Tibial nerve (tissue), 4 donors: ENCODE results near the gene TSC22D4. TPM values are rescaled to one million over a fixed set of nuclear protein-coding genes. Genes with fewer than 3 reads are reported as not detected.

Experiments
- DNase-seq, 2 donors: peaks; one replicate each; pipeline ENCODE4 v3.0.0-alpha.2; 2019; ENCODE audit warnings: low spot score in 2 of 2
- H3K27ac ChIP-seq, 4 donors: fragments of 200-600 bp; sonication (generic) in 3 of 4; one replicate each; pipeline ENCODE4 v1.5.1; 2017 to 2019; ENCODE audit warnings: mild to moderate bottlenecking in 1 of 4
- H3K27me3 ChIP-seq, 2 donors: fragments of 200-600 bp; sonication (generic) in 1 of 2; one replicate each; pipeline versions ENCODE4 v1.5.1 to v1.6.0; 2017 to 2019
- H3K36me3 ChIP-seq, 3 donors: fragments of 200-600 bp; sonication (generic); one replicate each; pipeline ENCODE4 v1.5.1; 2018 to 2019
- H3K4me1 ChIP-seq, 4 donors: fragments of 200-600 bp; sonication (generic) in 3 of 4; one replicate each; pipeline ENCODE4 v1.5.1; 2017 to 2019
- H3K4me3 ChIP-seq, 4 donors: fragments of 200-600 bp; sonication (generic) in 3 of 4; one replicate each; pipeline ENCODE4 v1.5.1; 2017 to 2019; ENCODE audit warnings: mild to moderate bottlenecking in 1 of 4, moderate library complexity in 1 of 4
- H3K9me3 ChIP-seq, 4 donors: fragments of 200-600 bp; sonication (generic) in 3 of 4; one replicate each; pipeline ENCODE4 v1.5.1; 2017 to 2019
- EP300 ChIP-seq, 2 donors: sonication (generic); formaldehyde crosslinking; IDR thresholded peaks; one replicate each; pipeline ENCODE4 v1.6.1; 2017; ENCODE audit warnings: antibody characterized with exemption in 2 of 2, mild to moderate bottlenecking in 1 of 2
- POLR2A ChIP-seq, 2 donors: fragments of 450-650 bp; IDR thresholded peaks; one replicate each; pipeline ENCODE4 v1.6.1; 2017; ENCODE audit warnings: antibody characterized with exemption in 2 of 2, mild to moderate bottlenecking in 2 of 2, moderate library complexity in 2 of 2
- WGBS, 2 donors: methylation state at CpG; one replicate each; pipeline ENCODE4 v1.1.5; 2018; 5-methylcytosine and 5-hydroxymethylcytosine counted together
- total RNA-seq, 4 donors: library from RNA; depleted of rRNA; stranded (reverse); fragments of >200 nt; gene quantifications; one replicate each; pipeline ENCODE4 v1.1.0, GENCODE V29; 2016
- TF ChIP-seq, protein P1 (sequence below), 5 experiments: fragments of 200-600 bp in 3 of 5; fragments of 450-650 bp in 2 of 5; sonication (generic) in 3 of 5; IDR thresholded peaks; one replicate each; pipeline ENCODE4 v1.5.1; 2016 to 2019; ENCODE audit warnings: antibody characterized with exemption in 5 of 5, mild to moderate bottlenecking in 3 of 5, moderate library complexity in 2 of 5

TSC22D4 gene
- total RNA-seq, 4 donors from 2014 or later: 154 to 224 (median 188) TPM

DNA sequence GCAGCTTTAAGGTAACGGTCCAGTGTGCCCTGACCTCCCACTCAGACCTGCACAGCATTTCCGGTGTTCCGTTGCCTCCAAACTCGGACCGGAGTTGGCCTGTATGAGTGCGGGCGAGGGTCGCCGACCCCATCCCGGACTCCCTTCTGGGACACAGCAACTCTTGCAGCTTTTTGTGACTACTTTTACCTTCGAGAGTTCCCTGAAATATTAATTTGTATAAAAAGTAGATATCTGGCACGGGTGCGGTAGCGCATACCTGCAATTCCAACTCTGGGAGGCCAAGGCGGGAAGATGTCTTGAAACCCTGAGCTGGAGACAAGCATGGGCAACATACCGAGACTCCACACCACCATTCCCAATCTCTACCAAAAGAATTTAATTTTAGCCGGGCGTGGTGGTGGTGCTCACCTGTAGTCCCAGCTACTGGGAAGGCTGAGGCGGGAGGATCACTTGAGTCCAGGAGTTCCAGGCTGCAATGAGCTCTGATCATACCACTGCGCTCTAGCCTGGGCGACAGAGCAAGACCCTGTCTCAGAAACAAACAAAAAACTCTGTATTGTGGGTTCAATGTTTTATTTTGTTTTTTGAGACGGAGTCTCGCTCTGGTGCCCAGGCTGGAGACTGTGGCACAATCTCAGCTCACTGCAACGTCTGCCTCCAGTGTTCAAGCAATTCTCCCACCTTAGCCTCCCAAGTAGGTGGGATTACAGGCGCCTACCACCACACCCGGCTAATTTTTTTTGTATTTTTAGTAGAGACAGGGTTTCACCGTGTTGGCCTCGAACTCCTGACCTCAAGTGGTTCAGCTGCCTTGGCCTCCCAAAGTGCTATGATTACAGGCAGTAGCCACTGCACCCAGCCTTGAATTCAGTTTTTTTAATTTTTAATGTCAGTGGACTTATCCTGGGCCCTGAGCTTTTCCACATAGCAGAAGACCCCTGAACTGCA, 41.6 kb downstream of the TSC22D4 start:
- H3K27ac ChIP-seq: peak overlapping the region in 3 of 4 donors; percentile 96 to 98 (median 98)
- no peak for DNase-seq
- H3K27me3 ChIP-seq: no peaks in the 10 kb centered on the region
- WGBS, 2 donors: 89 to 91% methylated on average over 28 of the region's 28 CpGs
- H3K9me3 ChIP-seq: no peaks in the 10 kb centered on the region
- H3K4me1 ChIP-seq: peaks cover 0 to 29% (median 12%) of the 10 kb centered on the region in 4 donors
- H3K4me3 ChIP-seq: peak overlapping the region in 1 of 4 donors; percentile 89
- TF ChIP-seq EP300 (IDR thresholded peaks at IDR 0.05) (no peak), POLR2A (IDR thresholded peaks at IDR 0.05) (no peak)
- TF ChIP-seq, protein P1, sequence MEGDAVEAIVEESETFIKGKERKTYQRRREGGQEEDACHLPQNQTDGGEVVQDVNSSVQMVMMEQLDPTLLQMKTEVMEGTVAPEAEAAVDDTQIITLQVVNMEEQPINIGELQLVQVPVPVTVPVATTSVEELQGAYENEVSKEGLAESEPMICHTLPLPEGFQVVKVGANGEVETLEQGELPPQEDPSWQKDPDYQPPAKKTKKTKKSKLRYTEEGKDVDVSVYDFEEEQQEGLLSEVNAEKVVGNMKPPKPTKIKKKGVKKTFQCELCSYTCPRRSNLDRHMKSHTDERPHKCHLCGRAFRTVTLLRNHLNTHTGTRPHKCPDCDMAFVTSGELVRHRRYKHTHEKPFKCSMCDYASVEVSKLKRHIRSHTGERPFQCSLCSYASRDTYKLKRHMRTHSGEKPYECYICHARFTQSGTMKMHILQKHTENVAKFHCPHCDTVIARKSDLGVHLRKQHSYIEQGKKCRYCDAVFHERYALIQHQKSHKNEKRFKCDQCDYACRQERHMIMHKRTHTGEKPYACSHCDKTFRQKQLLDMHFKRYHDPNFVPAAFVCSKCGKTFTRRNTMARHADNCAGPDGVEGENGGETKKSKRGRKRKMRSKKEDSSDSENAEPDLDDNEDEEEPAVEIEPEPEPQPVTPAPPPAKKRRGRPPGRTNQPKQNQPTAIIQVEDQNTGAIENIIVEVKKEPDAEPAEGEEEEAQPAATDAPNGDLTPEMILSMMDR (IDR thresholded peaks at IDR 0.05): no peak
- H3K36me3 ChIP-seq: peaks cover 0 to 24% (median 7%) of the 10 kb centered on the region in 3 donors

DNA sequence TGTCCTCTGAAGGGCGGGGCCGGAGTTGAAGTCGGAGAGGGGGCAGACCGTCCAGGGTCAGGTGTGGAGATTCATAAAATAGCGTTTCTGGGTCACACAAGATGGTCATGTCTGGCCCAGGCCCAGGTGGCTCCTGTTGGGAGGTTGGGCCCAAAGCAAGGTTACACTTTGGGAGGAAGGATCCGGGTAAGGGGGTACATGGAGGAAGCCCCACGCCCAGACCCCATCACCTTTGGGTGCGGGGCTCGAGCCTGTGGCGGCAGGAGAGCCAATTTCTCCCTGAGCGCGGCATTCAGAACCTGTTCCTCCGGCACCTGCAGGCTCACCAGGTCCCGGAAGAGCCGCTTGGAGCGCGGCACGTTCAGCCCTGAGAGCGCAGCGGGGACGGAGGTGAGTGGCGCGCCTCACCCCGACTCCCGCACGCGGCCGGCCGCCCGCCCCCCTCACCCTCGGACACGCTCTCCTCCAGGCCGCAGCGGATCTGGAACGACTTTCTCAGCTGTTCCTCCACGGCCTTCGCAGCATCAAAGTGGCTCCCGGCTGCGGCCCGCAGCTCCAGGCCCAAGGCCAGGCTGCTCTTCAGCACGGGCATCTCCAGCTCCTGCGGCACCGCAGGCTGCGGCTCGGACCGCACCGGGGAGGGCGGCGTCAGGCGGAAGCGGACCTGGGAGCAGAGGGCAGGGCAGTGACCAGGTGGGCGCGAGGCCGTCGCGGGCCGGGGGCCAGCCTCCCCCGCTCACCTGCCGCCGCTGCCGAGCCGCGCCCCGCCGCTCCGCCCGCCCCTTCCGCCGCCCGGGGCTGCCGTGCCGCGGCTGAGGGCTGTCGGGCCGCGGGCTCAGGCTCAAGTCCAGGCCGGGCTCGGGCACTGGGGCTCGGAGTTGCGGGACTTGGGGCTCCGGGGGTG, 43.4 kb downstream of the TSC22D4 start:
- Histone ChIP-seq H3K4me3 (peak overlapping the region; percentile 60 to 92 (median 81)), H3K36me3 (peaks cover 0 to 39% (median 7%) of the 10 kb centered on the region in 3 donors), H3K27ac (peak overlapping the region; percentile 82 to 98 (median 97)), H3K9me3 (no peaks in the 10 kb centered on the region), H3K4me1 (peaks cover 0 to 47% (median 27%) of the 10 kb centered on the region in 4 donors), H3K27me3 (no peaks in the 10 kb centered on the region)
- no peak for DNase-seq
- TF ChIP-seq, protein P1 (IDR thresholded peaks at IDR 0.05): peak in 1 of 5 experiments; percentile 7
- TF ChIP-seq POLR2A (IDR thresholded peaks at IDR 0.05): no peak
- 8 to 14% methylated on average over 15 to 28 of the region's 81 CpGs for WGBS, 2 donors

DNA sequence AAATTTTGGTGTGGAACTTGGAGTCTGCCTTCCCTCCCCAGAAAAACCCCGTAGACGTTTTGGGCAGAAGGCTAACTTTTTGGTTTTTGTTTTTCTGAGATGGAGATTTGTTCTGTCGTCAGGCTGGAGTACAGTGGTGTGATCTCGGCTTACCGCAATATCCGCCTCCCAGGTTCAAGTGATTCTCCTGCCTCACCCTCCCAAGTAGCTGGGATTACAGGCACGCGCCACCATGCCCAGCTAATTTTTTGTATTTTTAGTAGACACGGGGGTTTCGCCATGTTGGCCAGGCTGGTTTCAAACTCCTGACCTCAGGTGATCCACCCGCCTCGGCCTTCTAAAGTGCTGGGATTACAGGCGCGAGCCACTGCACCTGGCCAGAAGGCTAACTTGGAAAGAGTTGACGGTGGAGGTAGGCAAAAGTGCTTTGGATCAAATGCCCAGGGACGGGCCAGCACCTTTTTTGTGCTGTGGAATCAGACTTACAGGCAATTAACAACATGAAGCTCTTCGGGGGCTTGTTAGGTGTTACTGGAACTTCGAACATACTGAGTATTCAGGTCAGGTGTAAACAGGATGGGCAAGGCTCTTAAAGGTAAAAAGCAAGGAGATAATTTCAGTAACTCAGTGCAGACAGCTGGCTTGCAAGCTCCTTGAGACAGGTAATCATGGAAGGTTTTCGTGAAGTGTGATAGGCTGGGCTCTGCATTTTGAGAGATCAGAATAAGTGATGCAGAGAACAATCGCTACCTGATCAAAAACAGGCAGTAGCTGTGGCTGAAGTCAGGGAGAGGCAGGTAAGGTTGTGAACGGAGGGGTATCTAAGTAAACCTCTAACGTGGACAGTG, 44.5 kb downstream of the TSC22D4 start:
- TF ChIP-seq, protein P1 (IDR thresholded peaks at IDR 0.05): no peak
- TF ChIP-seq EP300 (IDR thresholded peaks at IDR 0.05) (no peak), POLR2A (IDR thresholded peaks at IDR 0.05) (no peak)
- H3K27me3 ChIP-seq: no peaks in the 10 kb centered on the region
- peaks cover 0 to 39% (median 7%) of the 10 kb centered on the region in 3 donors for H3K36me3 ChIP-seq
- no peaks in the 10 kb centered on the region for H3K9me3 ChIP-seq
- H3K27ac ChIP-seq: peak overlapping the region in 3 of 4 donors; percentile 96 to 98 (median 98)
- peak overlapping the region in 2 of 4 donors; percentile 73 to 92 for H3K4me3 ChIP-seq
- H3K4me1 ChIP-seq: peaks cover 0 to 51% (median 30%) of the 10 kb centered on the region in 4 donors
- no peak for DNase-seq
- 81 to 85% methylated on average over 22 of the region's 22 CpGs for WGBS, 2 donors

DNA sequence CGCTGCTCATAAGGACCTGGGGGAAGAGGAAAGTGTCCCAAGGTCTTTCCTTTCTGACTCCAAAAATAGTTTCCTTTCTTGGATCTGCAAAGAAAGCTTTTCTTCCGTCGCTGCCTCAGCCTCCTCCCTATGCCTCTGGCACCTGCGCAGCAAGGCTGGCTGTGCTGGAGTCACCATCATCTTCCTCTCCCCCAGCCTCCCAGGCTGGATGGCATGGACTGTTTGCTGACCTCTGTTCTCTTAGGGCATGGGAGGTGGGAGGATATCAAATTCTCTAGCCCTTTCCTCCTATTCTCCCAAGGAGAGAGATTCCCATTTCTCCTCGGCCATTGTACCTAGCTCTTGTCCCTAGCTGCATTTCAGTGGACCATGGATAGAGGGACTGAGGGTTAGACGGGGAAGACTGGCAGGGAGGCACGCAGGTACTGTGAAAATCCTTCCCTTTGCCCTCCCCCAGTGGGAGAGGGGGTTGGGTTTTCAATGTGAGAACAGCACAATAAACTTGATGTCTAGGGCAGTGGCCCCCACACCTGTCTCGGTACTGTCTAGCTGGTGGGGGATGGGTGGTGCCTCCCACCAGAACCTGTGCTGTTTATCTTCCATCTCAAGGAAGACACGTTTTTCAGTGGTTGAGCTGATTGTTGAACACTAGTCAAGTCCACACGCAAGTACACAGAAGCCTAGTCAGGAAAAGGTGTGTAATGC, 45.3 kb downstream of the TSC22D4 start:
- TF ChIP-seq EP300 (IDR thresholded peaks at IDR 0.05): no peak
- TF ChIP-seq POLR2A (IDR thresholded peaks at IDR 0.05): no peak
- TF ChIP-seq, protein P1 (IDR thresholded peaks at IDR 0.05): no peak
- Histone ChIP-seq H3K9me3 (no peaks in the 10 kb centered on the region), H3K4me3 (no peak overlapping the region), H3K4me1 (peaks cover 0 to 51% (median 30%) of the 10 kb centered on the region in 4 donors), H3K36me3 (peaks cover 0 to 39% (median 7%) of the 10 kb centered on the region in 3 donors), H3K27ac (peak overlapping the region in 2 of 4 donors; percentile 25 to 30), H3K27me3 (no peaks in the 10 kb centered on the region)
- DNase-seq: no peak
- 68 to 78% methylated on average over 10 of the region's 10 CpGs for WGBS, 2 donors
